ENCODE measurements around the gene PHACTR1.

DNA sequence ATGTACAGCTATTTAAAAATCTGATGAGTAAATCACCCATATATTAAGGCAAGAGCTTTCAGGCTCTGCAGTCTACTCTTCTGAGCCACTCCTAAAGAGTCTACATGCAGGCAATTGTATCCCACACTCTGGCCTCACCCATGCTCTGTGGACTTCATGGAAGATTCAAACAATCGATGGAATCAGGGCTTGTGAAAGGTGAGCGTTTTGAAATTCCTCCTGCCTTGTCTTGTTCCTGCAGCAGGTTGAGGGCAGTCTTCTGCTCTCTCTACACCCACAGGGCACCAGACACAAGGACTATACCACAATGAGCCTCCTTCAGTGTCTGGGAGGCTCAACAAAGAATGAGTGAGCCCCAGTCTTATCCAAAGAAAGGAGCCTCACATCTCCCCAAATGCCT is 560.7 kb downstream of the PHACTR1 start:
- TF ChIP-seq, protein P1, sequence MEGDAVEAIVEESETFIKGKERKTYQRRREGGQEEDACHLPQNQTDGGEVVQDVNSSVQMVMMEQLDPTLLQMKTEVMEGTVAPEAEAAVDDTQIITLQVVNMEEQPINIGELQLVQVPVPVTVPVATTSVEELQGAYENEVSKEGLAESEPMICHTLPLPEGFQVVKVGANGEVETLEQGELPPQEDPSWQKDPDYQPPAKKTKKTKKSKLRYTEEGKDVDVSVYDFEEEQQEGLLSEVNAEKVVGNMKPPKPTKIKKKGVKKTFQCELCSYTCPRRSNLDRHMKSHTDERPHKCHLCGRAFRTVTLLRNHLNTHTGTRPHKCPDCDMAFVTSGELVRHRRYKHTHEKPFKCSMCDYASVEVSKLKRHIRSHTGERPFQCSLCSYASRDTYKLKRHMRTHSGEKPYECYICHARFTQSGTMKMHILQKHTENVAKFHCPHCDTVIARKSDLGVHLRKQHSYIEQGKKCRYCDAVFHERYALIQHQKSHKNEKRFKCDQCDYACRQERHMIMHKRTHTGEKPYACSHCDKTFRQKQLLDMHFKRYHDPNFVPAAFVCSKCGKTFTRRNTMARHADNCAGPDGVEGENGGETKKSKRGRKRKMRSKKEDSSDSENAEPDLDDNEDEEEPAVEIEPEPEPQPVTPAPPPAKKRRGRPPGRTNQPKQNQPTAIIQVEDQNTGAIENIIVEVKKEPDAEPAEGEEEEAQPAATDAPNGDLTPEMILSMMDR (IDR thresholded peaks at IDR 0.05): no peak
- no peak for TF ChIP-seq POLR2AphosphoS5 (IDR thresholded peaks at IDR 0.05)
- TF ChIP-seq EP300 (IDR thresholded peaks at IDR 0.05): no peak
